IMR-90 (cell line): ENCODE data around the gene SSH2. TPM values are rescaled to one million over a fixed set of nuclear protein-coding genes. Genes with fewer than 3 reads are reported as not detected.

ENCODE experiments used
- ATAC-seq: fragments of 200-7000 bp; cut with Tn5 transposase; 2 replicates; pipeline ENCODE4 v1.9.1; 2020; ENCODE audit warnings: low read depth, mild to moderate bottlenecking, moderate library complexity
- BruUV-seq: library from RNA; stranded (reverse); fragments of 400-500 nt; replicated peaks from 2 replicates; lab custom pipeline; 2021; lab: Mats Ljungman, UMichigan
- CTCF ChIA-PET: fragments of 300-600 bp; formaldehyde crosslinking; extraction: SDS; loops from one replicate; lab custom pipeline; 2021; ENCODE audit warnings: antibody characterized with exemption; lab: Yijun Ruan, JAX
- POLR2A ChIA-PET: fragments of 300-600 bp; sonication (Branson Sonifier 250); formaldehyde crosslinking; loops from one replicate; lab custom pipeline; 2022; ENCODE audit warnings: antibody characterized with exemption; ENCODE audit not compliant: unreplicated experiment; lab: Charles Lee
- DNase-seq: peaks from one replicate; pipeline ENCODE4 v3.0.0; 2013
- H2AFZ ChIP-seq: replicated peaks from 2 replicates; pipeline ENCODE3; 2013; ENCODE audit warnings: low read length, mild to moderate bottlenecking; ENCODE audit not compliant: poor library complexity
- H2AK5ac ChIP-seq: 2 replicates; pipeline ENCODE4 v1.6.1; 2013; ENCODE audit warnings: low read depth, low read length, inconsistent platforms
- H2AK9ac ChIP-seq: replicated peaks from 2 replicates; pipeline ENCODE3; 2013; ENCODE audit warnings: mild to moderate bottlenecking, low read depth, low read length, moderate library complexity; ENCODE audit not compliant: poor library complexity
- H2BK120ac ChIP-seq: 2 replicates; pipeline ENCODE4 v1.6.1; 2013; ENCODE audit warnings: low read depth, low read length, inconsistent platforms
- H2BK15ac ChIP-seq: 3 replicates; pipeline ENCODE4 v1.6.1; 2013; ENCODE audit warnings: low read depth, low read length, inconsistent platforms
- H2BK20ac ChIP-seq: 2 replicates; pipeline ENCODE4 v1.6.1; 2013; ENCODE audit warnings: low read depth, mild to moderate bottlenecking, inconsistent platforms, low read length, moderate library complexity
- H2BK5ac ChIP-seq: 2 replicates; pipeline ENCODE4 v1.6.1; 2013; ENCODE audit warnings: mild to moderate bottlenecking, low read depth, low read length, inconsistent platforms; ENCODE audit not compliant: poor library complexity, severe bottlenecking
- H3K14ac ChIP-seq: replicated peaks from 2 replicates; pipeline ENCODE4 v1.6.1; 2013; ENCODE audit warnings: low read depth, low read length, inconsistent platforms
- H3K18ac ChIP-seq: 2 replicates; pipeline ENCODE4 v1.6.1; 2013; ENCODE audit warnings: low read depth, low read length, control low read depth
- H3K23ac ChIP-seq: 2 replicates; pipeline ENCODE4 v1.6.1; 2013; ENCODE audit warnings: low read depth, low read length, inconsistent platforms
- H3K27ac ChIP-seq: 2 replicates; pipeline ENCODE4 v1.5.1; 2013; ENCODE audit warnings: mild to moderate bottlenecking, control low read depth, low read length; ENCODE audit not compliant: insufficient read depth
- H3K27me3 ChIP-seq: 2 replicates; pipeline ENCODE4 v1.6.1; 2013; ENCODE audit warnings: low read length; ENCODE audit not compliant: control insufficient read depth, insufficient read depth
- H3K36me3 ChIP-seq: 2 replicates; pipeline ENCODE4 v1.6.1; 2013; ENCODE audit warnings: low read length, mixed read lengths; ENCODE audit not compliant: control insufficient read depth, insufficient read depth
- H3K4ac ChIP-seq: 2 replicates; pipeline ENCODE4 v1.6.1; 2013; ENCODE audit warnings: low read depth, low read length, inconsistent platforms
- H3K4me1 ChIP-seq: 2 replicates; pipeline ENCODE4 v1.6.1; 2013; ENCODE audit warnings: low read length, mixed read lengths; ENCODE audit not compliant: control insufficient read depth, insufficient read depth
- H3K4me2 ChIP-seq: 2 replicates; pipeline ENCODE4 v1.6.1; 2013; ENCODE audit warnings: low read depth, mild to moderate bottlenecking, control low read depth, low read length, moderate library complexity
- H3K4me3 ChIP-seq: 2 replicates; pipeline ENCODE4 v1.5.1; 2013; ENCODE audit warnings: low read depth, mild to moderate bottlenecking, control low read depth, low read length, moderate library complexity; ENCODE audit not compliant: insufficient read depth
- H3K56ac ChIP-seq: 2 replicates; pipeline ENCODE4 v1.6.1; 2013; ENCODE audit warnings: low read length, inconsistent platforms; ENCODE audit not compliant: insufficient read depth; ENCODE audit errors: extremely low read depth
- H3K79me1 ChIP-seq, 2 experiments: 2 replicates each; pipeline ENCODE4 v1.6.1; 2013; ENCODE audit warnings: low read length in 2 of 2, inconsistent platforms in 1 of 2, low read depth in 1 of 2
- H3K9ac ChIP-seq: 2 replicates; pipeline ENCODE4 v1.6.1; 2013; ENCODE audit warnings: low read depth, low read length, control low read depth
- H3K9me1 ChIP-seq: 2 replicates; pipeline ENCODE4 v1.6.1; 2013; ENCODE audit warnings: low read length, inconsistent platforms; ENCODE audit not compliant: insufficient read depth
- H3K9me3 ChIP-seq: 2 replicates; pipeline ENCODE4 v1.6.1; 2013; ENCODE audit warnings: low read length; ENCODE audit not compliant: control insufficient read depth, insufficient read depth
- H4K20me1 ChIP-seq: 2 replicates; pipeline ENCODE4 v1.6.1; 2013; ENCODE audit warnings: low read length, inconsistent platforms; ENCODE audit not compliant: insufficient read depth
- H4K5ac ChIP-seq: 2 replicates; pipeline ENCODE4 v1.6.1; 2013; ENCODE audit warnings: mild to moderate bottlenecking, low read depth, low read length, control low read depth
- H4K8ac ChIP-seq, 2 experiments: 2 replicates each; pipeline ENCODE4 v1.6.1; 2013; ENCODE audit warnings: low read depth in 2 of 2, low read length in 2 of 2, control low read depth in 1 of 2, inconsistent platforms in 1 of 2
- H4K91ac ChIP-seq: 2 replicates; pipeline ENCODE4 v1.6.1; 2013; ENCODE audit warnings: low read depth, low read length, inconsistent platforms; ENCODE audit not compliant: insufficient read depth
- BHLHE40 ChIP-seq: fragments of 150-350 bp; IDR thresholded peaks from 2 replicates; pipeline ENCODE4 v1.6.1; 2016; ENCODE audit warnings: mild to moderate bottlenecking, low read depth, low read length
- CEBPB ChIP-seq: IDR thresholded peaks from 2 replicates; pipeline ENCODE4 v1.6.1; 2012; ENCODE audit warnings: low read depth, low read length, improper control_type of control experiment
- CHD1 ChIP-seq: IDR thresholded peaks from 2 replicates; pipeline ENCODE4 v1.6.1; 2012; ENCODE audit warnings: low read depth, low read length, improper control_type of control experiment
- FOS ChIP-seq: fragments of 150-350 bp; IDR thresholded peaks from 2 replicates; pipeline ENCODE4 v1.6.1; 2016; ENCODE audit warnings: low read depth, low read length
- MAFK ChIP-seq: IDR thresholded peaks from 2 replicates; pipeline ENCODE4 v1.6.1; 2012; ENCODE audit warnings: low read depth, low read length, improper control_type of control experiment
- MAZ ChIP-seq: IDR thresholded peaks from 2 replicates; pipeline ENCODE4 v1.6.1; 2012; ENCODE audit warnings: low read depth, mild to moderate bottlenecking, low read length, improper control_type of control experiment, moderate library complexity, borderline replicate concordance
- MXI1 ChIP-seq: IDR thresholded peaks from 2 replicates; pipeline ENCODE4 v1.6.1; 2012; ENCODE audit warnings: low read depth, mild to moderate bottlenecking, low read length, moderate library complexity, borderline replicate concordance
- NFE2L2 ChIP-seq: fragments of 150-350 bp; IDR thresholded peaks from 2 replicates; pipeline ENCODE4 v1.6.1; 2016; ENCODE audit warnings: low read depth, mild to moderate bottlenecking, low read length
- POLR2A ChIP-seq: IDR thresholded peaks from 2 replicates; pipeline ENCODE4 v1.6.1; 2012; ENCODE audit warnings: mild to moderate bottlenecking, low read depth, low read length
- RAD21 ChIP-seq: IDR thresholded peaks from 2 replicates; pipeline ENCODE4 v1.6.1; 2012; ENCODE audit warnings: low read length, improper control_type of control experiment
- RCOR1 ChIP-seq: IDR thresholded peaks from 2 replicates; pipeline ENCODE4 v1.6.1; 2012; ENCODE audit warnings: mild to moderate bottlenecking, low read length, improper control_type of control experiment; ENCODE audit not compliant: insufficient replicate concordance
- RFX5 ChIP-seq: IDR thresholded peaks from 2 replicates; pipeline ENCODE4 v1.8.0; 2012; ENCODE audit warnings: low read depth, mild to moderate bottlenecking, low read length, moderate library complexity
- SMC3 ChIP-seq: fragments of 150-350 bp; IDR thresholded peaks from 2 replicates; pipeline ENCODE4 v1.6.1; 2016; ENCODE audit warnings: low read depth, mild to moderate bottlenecking, antibody characterized with exemption, low read length, moderate library complexity
- dilution Hi-C: fragments of 300-500 bp; cut with HindIII; formaldehyde crosslinking; loops from one replicate; pipeline ENCODE4 v1.14.3; 2018; ENCODE audit warnings: low sequenced_read_pairs; ENCODE audit not compliant: unreplicated experiment
- in situ Hi-C: fragments of 300-500 bp; cut with MboI; formaldehyde crosslinking; loops from 3 replicates; pipeline ENCODE4 v1.14.3; 2019; ENCODE audit warnings: low sequenced_read_pairs, inconsistent platforms, mixed read lengths
- intact Hi-C: fragments of 100-400 bp; cut with micrococcal nuclease; formaldehyde crosslinking; loops from 2 replicates; pipeline ENCODE4 v1.10.0; 2022
- polyA plus RNA-seq, 3 experiments: library from polyadenylated mRNA; depleted of rRNA; stranded (reverse); fragments of >200 nt; gene quantifications; 2 replicates each; pipeline ENCODE4 v1.2.3, GENCODE V29; 2012; ENCODE audit warnings: low replicate concordance in 1 of 3
- total RNA-seq: library from RNA; depleted of rRNA; stranded (reverse); fragments of >200 nt; gene quantifications from 2 replicates; pipeline ENCODE4 v1.2.3, GENCODE V29; 2012
- TF ChIP-seq, protein P1 (sequence below): conservative IDR thresholded peaks from 2 replicates; pipeline ENCODE4 v1.5.1; 2012; ENCODE audit warnings: mild to moderate bottlenecking, low read depth, low read length, improper control_type of control experiment
- TF ChIP-seq, protein P2 (sequence below): fragments of 150-350 bp; IDR thresholded peaks from 2 replicates; pipeline ENCODE4 v1.6.1; 2016; ENCODE audit warnings: low read depth, mild to moderate bottlenecking, low read length, moderate library complexity, borderline replicate concordance
- TF ChIP-seq, protein P3 (sequence below): fragments of 150-350 bp; IDR thresholded peaks from 2 replicates; pipeline ENCODE4 v1.6.1; 2017; ENCODE audit warnings: mild to moderate bottlenecking, antibody characterized with exemption, low read length, low read depth

The SSH2 gene
- total and polyA plus RNA-seq, 2 of the 4 experiments (the other 2 are of a cell fraction): 9.3 TPM

DNA sequence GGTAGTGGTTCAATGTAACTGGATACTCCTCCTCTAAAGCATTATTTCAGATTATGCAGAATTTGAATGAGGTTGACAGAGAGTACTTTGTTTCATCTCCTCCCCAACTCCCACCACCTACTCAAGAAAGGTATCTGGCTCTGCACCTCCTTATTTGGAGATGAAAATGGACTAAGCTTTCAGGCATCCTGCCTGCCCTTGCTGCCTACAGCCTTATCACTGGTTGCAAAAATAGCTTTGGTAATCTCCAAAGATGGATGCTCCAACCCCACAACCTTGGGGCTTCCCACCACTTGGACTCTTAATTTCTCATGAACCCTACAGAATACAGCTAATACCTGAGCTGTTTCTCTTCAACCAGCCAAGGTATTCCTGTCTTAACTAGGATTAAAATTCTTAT lies 262.1 kb downstream of the SSH2 start:
- Histone ChIP-seq H2AK9ac (no peak overlapping the region), H3K36me3 (peaks cover 27% of the 10 kb centered on the region), H3K4me1 (peaks cover 3% of the 10 kb centered on the region; the same call in 1 of the 2 replicates), H2BK120ac (no peak overlapping the region), H3K9me1 (peaks cover 5% of the 10 kb centered on the region; the same call in 1 of the 2 replicates), H4K91ac (no peak overlapping the region), H3K4me3 (no peak overlapping the region), H3K79me1 (no peaks in the 10 kb centered on the region), H3K27ac (no peak overlapping the region), H4K20me1 (no peaks in the 10 kb centered on the region), H2AK5ac (no peak overlapping the region), H2BK15ac (no peak overlapping the region), H3K56ac (no peak overlapping the region), H3K9ac (no peak overlapping the region), H2BK5ac (no peak overlapping the region), H3K27me3 (no peaks in the 10 kb centered on the region), H3K9me3 (no peaks in the 10 kb centered on the region), H3K18ac (no peak overlapping the region), H3K4me2 (no peak overlapping the region), H3K14ac (no peak overlapping the region), H2AFZ (no peak overlapping the region), H4K5ac (no peak overlapping the region), H2BK20ac (no peak overlapping the region), H3K4ac (no peak overlapping the region), H4K8ac (no peak overlapping the region), H3K23ac (no peak overlapping the region)
- CTCF ChIA-PET: no interaction called here
- no TSS peak for BruUV-seq
- intact Hi-C loops: no loop called here
- no peak for DNase-seq
- ATAC-seq: no peak
- POLR2A ChIA-PET: no interaction called here
- TF ChIP-seq MXI1 (no peak), CHD1 (no peak), BHLHE40 (no peak), RCOR1 (no peak), FOS (no peak), NFE2L2 (no peak), POLR2A (no peak), RAD21 (no peak), MAFK (no peak), SMC3 (no peak), MAZ (no peak), RFX5 (no peak), CEBPB (no peak)
- TF ChIP-seq, protein P1, sequence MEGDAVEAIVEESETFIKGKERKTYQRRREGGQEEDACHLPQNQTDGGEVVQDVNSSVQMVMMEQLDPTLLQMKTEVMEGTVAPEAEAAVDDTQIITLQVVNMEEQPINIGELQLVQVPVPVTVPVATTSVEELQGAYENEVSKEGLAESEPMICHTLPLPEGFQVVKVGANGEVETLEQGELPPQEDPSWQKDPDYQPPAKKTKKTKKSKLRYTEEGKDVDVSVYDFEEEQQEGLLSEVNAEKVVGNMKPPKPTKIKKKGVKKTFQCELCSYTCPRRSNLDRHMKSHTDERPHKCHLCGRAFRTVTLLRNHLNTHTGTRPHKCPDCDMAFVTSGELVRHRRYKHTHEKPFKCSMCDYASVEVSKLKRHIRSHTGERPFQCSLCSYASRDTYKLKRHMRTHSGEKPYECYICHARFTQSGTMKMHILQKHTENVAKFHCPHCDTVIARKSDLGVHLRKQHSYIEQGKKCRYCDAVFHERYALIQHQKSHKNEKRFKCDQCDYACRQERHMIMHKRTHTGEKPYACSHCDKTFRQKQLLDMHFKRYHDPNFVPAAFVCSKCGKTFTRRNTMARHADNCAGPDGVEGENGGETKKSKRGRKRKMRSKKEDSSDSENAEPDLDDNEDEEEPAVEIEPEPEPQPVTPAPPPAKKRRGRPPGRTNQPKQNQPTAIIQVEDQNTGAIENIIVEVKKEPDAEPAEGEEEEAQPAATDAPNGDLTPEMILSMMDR: no peak
- TF ChIP-seq, protein P2, sequence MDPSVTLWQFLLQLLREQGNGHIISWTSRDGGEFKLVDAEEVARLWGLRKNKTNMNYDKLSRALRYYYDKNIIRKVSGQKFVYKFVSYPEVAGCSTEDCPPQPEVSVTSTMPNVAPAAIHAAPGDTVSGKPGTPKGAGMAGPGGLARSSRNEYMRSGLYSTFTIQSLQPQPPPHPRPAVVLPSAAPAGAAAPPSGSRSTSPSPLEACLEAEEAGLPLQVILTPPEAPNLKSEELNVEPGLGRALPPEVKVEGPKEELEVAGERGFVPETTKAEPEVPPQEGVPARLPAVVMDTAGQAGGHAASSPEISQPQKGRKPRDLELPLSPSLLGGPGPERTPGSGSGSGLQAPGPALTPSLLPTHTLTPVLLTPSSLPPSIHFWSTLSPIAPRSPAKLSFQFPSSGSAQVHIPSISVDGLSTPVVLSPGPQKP: no peak
- TF ChIP-seq, protein P3, sequence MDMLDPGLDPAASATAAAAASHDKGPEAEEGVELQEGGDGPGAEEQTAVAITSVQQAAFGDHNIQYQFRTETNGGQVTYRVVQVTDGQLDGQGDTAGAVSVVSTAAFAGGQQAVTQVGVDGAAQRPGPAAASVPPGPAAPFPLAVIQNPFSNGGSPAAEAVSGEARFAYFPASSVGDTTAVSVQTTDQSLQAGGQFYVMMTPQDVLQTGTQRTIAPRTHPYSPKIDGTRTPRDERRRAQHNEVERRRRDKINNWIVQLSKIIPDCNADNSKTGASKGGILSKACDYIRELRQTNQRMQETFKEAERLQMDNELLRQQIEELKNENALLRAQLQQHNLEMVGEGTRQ: no peak
- dilution Hi-C loops: no loop called here
- in situ Hi-C loops: no loop called here
